Breast epithelium (tissue), 4 donors: ENCODE measurements around the gene IL1RL1. TPM values are rescaled to one million over a fixed set of nuclear protein-coding genes. Genes with fewer than 3 reads are reported as not detected.

Source experiments
- DNase-seq, 2 donors: peaks; one replicate each; pipeline ENCODE4 v3.0.0-alpha.2; 2019; ENCODE audit warnings: low spot score in 2 of 2
- H3K27ac ChIP-seq, 2 donors: fragments of 200-600 bp; sonication (generic) in 1 of 2; one replicate each; pipeline ENCODE4 v1.5.1; 2016 to 2019; ENCODE audit warnings: mild to moderate bottlenecking in 1 of 2
- H3K27me3 ChIP-seq, 2 donors: fragments of 200-600 bp; sonication (generic) in 1 of 2; one replicate each; pipeline versions ENCODE4 v1.5.1 to v1.6.0; 2017 to 2019; ENCODE audit warnings: control low read depth in 1 of 2, mild to moderate bottlenecking in 1 of 2
- H3K36me3 ChIP-seq: fragments of 200-600 bp; one replicate; pipeline ENCODE4 v1.5.1; 2019
- H3K4me1 ChIP-seq, 2 donors: fragments of 200-600 bp; sonication (generic); one replicate each; pipeline ENCODE4 v1.5.1; 2016 to 2019; ENCODE audit warnings: control low read depth in 1 of 2
- H3K4me3 ChIP-seq, 3 donors: fragments of 200-600 bp; sonication (generic); 1 replicate in 2 of 3; 2 replicates in 1 of 3; pipeline ENCODE4 v1.5.1; 2016 to 2019; ENCODE audit warnings: mild to moderate bottlenecking in 3 of 3, moderate library complexity in 2 of 3
- H3K9me3 ChIP-seq, 2 donors: fragments of 200-600 bp; sonication (generic) in 1 of 2; one replicate each; pipeline ENCODE4 v1.5.1; 2016 to 2019; ENCODE audit warnings: control low read depth in 1 of 2
- CTCF ChIP-seq, 3 donors: fragments of 450-650 bp; IDR thresholded peaks; one replicate each; pipeline ENCODE4 v1.5.1; 2016 to 2017; ENCODE audit warnings: antibody characterized with exemption in 3 of 3, mild to moderate bottlenecking in 3 of 3, moderate library complexity in 3 of 3
- POLR2A ChIP-seq: fragments of 450-650 bp; IDR thresholded peaks from one replicate; pipeline ENCODE4 v1.6.1; 2016; ENCODE audit warnings: antibody characterized with exemption, mild to moderate bottlenecking, moderate library complexity
- POLR2AphosphoS5 ChIP-seq, 3 donors: sonication (generic); formaldehyde crosslinking; IDR thresholded peaks; one replicate each; pipeline ENCODE4 v1.6.1; 2017; ENCODE audit warnings: antibody characterized with exemption in 3 of 3
- intact Hi-C: fragments of 100-400 bp; cut with DNase I; formaldehyde crosslinking; loops from one replicate; pipeline ENCODE4 v1.15.1; 2023; ENCODE audit warnings: low total_unique reads
- total RNA-seq, 3 donors: library from RNA; depleted of rRNA; stranded (reverse); fragments of >200 nt; gene quantifications; one replicate each; pipeline ENCODE4 v1.1.0, GENCODE V29; 2016

The IL1RL1 gene
- total RNA-seq, 3 donors from 2014 or later, result 6.3 to 27.8 (median 12.1) TPM

DNA sequence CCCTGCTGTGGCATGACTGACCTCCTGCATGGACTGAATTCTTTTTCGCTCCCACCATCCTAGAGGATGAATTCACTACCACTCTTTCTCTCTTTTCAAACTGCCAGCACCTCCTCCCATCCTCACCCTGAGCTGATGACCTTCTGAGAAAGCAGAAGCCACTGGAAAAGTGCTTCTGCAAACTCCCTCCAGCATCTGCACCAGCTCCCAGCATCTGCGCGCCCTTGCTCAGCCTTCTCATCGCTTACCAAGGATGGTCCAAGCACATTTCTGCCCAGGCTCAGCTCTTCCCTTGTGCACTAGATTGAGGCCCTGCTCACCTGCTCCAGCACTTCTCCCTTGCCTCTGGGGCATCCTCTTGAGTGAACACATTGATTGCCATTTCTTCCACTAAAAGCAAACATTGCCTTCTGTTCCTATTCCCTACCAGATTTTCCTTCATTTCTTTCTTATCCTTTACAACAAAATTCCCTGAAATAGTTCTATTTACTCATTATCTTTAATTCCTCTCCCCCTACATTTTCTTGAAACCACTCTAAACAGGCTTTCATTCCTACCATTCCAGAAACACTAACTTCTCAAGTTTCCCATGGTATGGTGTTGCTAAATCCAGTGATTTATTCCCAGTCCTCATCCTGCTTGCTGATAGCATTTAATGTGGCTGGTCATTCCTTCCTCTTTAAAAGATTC, 42.7 kb upstream of the IL1RL1 start:
- no peak for DNase-seq
- H3K4me1 ChIP-seq, result no peaks in the 10 kb centered on the region
- H3K36me3 ChIP-seq, result no peaks in the 10 kb centered on the region
- intact Hi-C loops, result no loop called here
- no peaks in the 10 kb centered on the region for H3K27me3 ChIP-seq
- peak overlapping the region in 1 of 2 donors; percentile 43 for H3K27ac ChIP-seq
- no peaks in the 10 kb centered on the region for H3K9me3 ChIP-seq
- H3K4me3 ChIP-seq, result no peak overlapping the region
- TF ChIP-seq POLR2A (no peak), CTCF (IDR thresholded peaks at IDR 0.05) (no peak), POLR2AphosphoS5 (IDR thresholded peaks at IDR 0.05) (no peak)

- no peak for TF ChIP-seq POLR2AphosphoS5 (IDR thresholded peaks at IDR 0.05)
- no peak for TF ChIP-seq POLR2A
- no peak for TF ChIP-seq CTCF (IDR thresholded peaks at IDR 0.05)
- intact Hi-C loops, result no loop called here
- H3K27ac ChIP-seq, result no peak overlapping the region
- H3K4me3 ChIP-seq, result no peak overlapping the region
- no peaks in the 10 kb centered on the region for H3K9me3 ChIP-seq
- no peaks in the 10 kb centered on the region for H3K36me3 ChIP-seq
- H3K27me3 ChIP-seq, result no peaks in the 10 kb centered on the region
- H3K4me1 ChIP-seq, result no peaks in the 10 kb centered on the region
- no peak for DNase-seq
These were observed 42.2 kb upstream of the IL1RL1 start for GRCh38 chr2:102269200-102269524.

DNA sequence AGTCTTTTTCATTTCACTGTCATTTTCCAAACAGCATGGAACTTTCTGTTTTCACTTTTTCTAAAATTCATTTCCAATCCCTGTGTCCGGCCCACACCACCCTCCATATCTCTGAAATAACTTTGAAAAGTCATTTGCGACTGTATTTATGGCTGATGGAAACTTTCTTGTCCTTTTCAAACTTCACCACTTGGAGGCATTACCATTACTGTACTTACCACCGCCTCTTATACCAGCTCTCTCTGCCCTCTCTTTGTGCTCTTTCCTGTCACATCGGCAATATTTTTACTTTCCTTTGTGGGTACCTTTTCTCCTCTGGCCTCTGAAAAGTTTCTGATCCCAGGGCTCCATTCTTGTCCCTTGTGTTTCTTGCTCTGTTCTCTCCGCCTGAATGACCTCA, 39.5 kb upstream of the IL1RL1 start:
- H3K27me3 ChIP-seq, result no peaks in the 10 kb centered on the region
- no peak for DNase-seq
- H3K4me1 ChIP-seq, result no peaks in the 10 kb centered on the region
- intact Hi-C loops, result no loop called here
- H3K36me3 ChIP-seq, result no peaks in the 10 kb centered on the region
- H3K4me3 ChIP-seq, result no peak overlapping the region
- no peak for TF ChIP-seq POLR2A
- no peak for TF ChIP-seq CTCF (IDR thresholded peaks at IDR 0.05)
- TF ChIP-seq POLR2AphosphoS5 (IDR thresholded peaks at IDR 0.05), result no peak
- H3K27ac ChIP-seq, result no peak overlapping the region
- H3K9me3 ChIP-seq, result peaks cover 0 to 8% of the 10 kb centered on the region in 2 donors

GRCh38 chr2:102273619-102274211, 37.6 kb upstream of the IL1RL1 start:
- H3K36me3 ChIP-seq, result no peaks in the 10 kb centered on the region
- no peak for DNase-seq
- TF ChIP-seq POLR2AphosphoS5 (IDR thresholded peaks at IDR 0.05) (peak in 1 of 3 donors; percentile 60), CTCF (IDR thresholded peaks at IDR 0.05) (no peak)
- no peak overlapping the region for H3K4me3 ChIP-seq
- no peaks in the 10 kb centered on the region for H3K4me1 ChIP-seq
- H3K9me3 ChIP-seq, result peaks cover 0 to 8% of the 10 kb centered on the region in 2 donors
- intact Hi-C loops, result no loop called here
- no peak overlapping the region for H3K27ac ChIP-seq
- H3K27me3 ChIP-seq, result no peaks in the 10 kb centered on the region

DNA sequence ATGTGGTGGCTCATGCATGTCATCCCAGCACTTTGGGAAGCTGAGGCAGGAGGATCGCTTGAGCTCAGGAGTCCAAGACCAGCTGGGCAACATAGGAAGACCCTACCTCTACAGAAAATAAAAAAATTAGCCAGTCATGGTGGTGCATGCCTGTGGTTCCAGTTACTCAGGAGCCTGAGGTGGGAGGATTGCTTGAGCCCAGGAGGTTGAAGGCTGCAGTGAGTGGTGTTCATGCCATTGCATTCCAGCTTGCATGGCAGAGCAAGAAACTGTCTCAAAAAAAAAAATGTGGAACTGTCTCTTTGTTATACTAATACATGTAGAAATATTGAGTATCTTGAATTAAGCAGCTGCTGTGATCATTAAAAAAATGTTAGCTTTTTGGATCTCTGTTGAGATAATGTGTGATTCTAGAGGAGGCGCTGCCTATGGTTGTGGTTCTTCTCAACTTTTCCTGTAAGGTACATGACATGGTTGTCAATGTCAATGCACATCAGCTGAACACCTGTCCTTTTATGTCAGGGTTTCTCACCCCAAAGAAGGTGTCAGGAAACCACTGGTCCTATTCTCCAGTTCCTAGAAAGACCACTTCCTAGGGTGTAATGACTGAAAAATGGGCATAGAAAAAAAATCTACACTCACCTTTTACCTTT, 34.7 kb upstream of the IL1RL1 start:
- no peaks in the 10 kb centered on the region for H3K27me3 ChIP-seq
- no peaks in the 10 kb centered on the region for H3K36me3 ChIP-seq
- DNase-seq, result no peak
- no peaks in the 10 kb centered on the region for H3K4me1 ChIP-seq
- H3K27ac ChIP-seq, result no peak overlapping the region
- intact Hi-C loops, result no loop called here
- peaks cover 0 to 8% of the 10 kb centered on the region in 2 donors for H3K9me3 ChIP-seq
- no peak for TF ChIP-seq POLR2A
- TF ChIP-seq POLR2AphosphoS5 (IDR thresholded peaks at IDR 0.05), result no peak
- no peak for TF ChIP-seq CTCF (IDR thresholded peaks at IDR 0.05)
- H3K4me3 ChIP-seq, result no peak overlapping the region
